H1 (cell line): Measurements from ENCODE around the gene PSMG2. TPM values are rescaled to one million over a fixed set of nuclear protein-coding genes. Genes with fewer than 3 reads are reported as not detected.

ENCODE experiments used
- CTCF ChIA-PET: fragments of 300-600 bp; sonication (Branson Sonifier 250); formaldehyde crosslinking; loops from one replicate; lab custom pipeline; 2021; ENCODE audit not compliant: partially characterized antibody; lab: Charles Lee
- POLR2A ChIA-PET: fragments of 300-600 bp; sonication (Branson Sonifier 250); formaldehyde crosslinking; loops from one replicate; lab custom pipeline; 2021; ENCODE audit warnings: inconsistent platforms; ENCODE audit not compliant: partially characterized antibody; lab: Charles Lee
- DNase-seq, 2 experiments: peaks; one replicate each; pipeline versions ENCODE4 v3.0.0 to v3.0.0-alpha.2; 2010 to 2022; ENCODE audit warnings: low spot score in 2 of 2, low read depth in 1 of 2, mixed read lengths in 1 of 2
- FAIRE-seq: peaks from 2 replicates; lab custom pipeline; 2011; peaks lifted over from hg19 to GRCh38; lab: Jason Lieb, UNC
- H2AFZ ChIP-seq: 2 replicates; pipeline ENCODE4 v1.8.1; 2012; ENCODE audit warnings: low read length, inconsistent platforms
- H2AK5ac ChIP-seq: 2 replicates; pipeline ENCODE4 v1.6.1; 2013; ENCODE audit warnings: low read depth, low read length
- H2BK120ac ChIP-seq: replicated peaks from 2 replicates; pipeline ENCODE3; 2013; ENCODE audit warnings: low read depth, low read length, inconsistent platforms
- H2BK12ac ChIP-seq: 2 replicates; pipeline ENCODE4 v1.6.1; 2013; ENCODE audit warnings: low read depth, low read length
- H2BK15ac ChIP-seq: 2 replicates; pipeline ENCODE4 v1.6.1; 2013; ENCODE audit warnings: low read length
- H2BK20ac ChIP-seq: 2 replicates; pipeline ENCODE4 v1.6.1; 2013; ENCODE audit warnings: low read length
- H2BK5ac ChIP-seq: 2 replicates; pipeline ENCODE4 v1.6.1; 2013; ENCODE audit warnings: low read depth, low read length
- H3K14ac ChIP-seq: 2 replicates; pipeline ENCODE4 v1.6.1; 2013; ENCODE audit warnings: inconsistent platforms; ENCODE audit not compliant: insufficient read length
- H3K18ac ChIP-seq: 2 replicates; pipeline ENCODE4 v1.6.1; 2013; ENCODE audit warnings: low read length; ENCODE audit errors: extremely low read depth
- H3K23ac ChIP-seq: 2 replicates; pipeline ENCODE4 v1.6.1; 2013; ENCODE audit warnings: inconsistent platforms; ENCODE audit not compliant: insufficient read length
- H3K23me2 ChIP-seq: 2 replicates; pipeline ENCODE4 v1.6.1; 2013; ENCODE audit warnings: low read depth, low read length
- H3K27ac ChIP-seq: 2 replicates; pipeline ENCODE4 v1.6.1; 2011; ENCODE audit warnings: low read depth, low read length, inconsistent platforms
- H3K27me3 ChIP-seq, 4 experiments: replicated peaks in 1 of 4; 1 replicate in 1 of 4; 2 replicates in 3 of 4; pipeline versions ENCODE4 v1.6.1 to v1.8.1; 2011 to 2013; ENCODE audit warnings: low read length in 3 of 4, mild to moderate bottlenecking in 3 of 4, inconsistent platforms in 2 of 4, mixed read lengths in 2 of 4, moderate library complexity in 1 of 4; ENCODE audit not compliant: control insufficient read depth in 3 of 4, insufficient read depth in 3 of 4; ENCODE audit errors: extremely low read depth in 1 of 4
- H3K36me3 ChIP-seq, 4 experiments: 2 replicates each; pipeline versions ENCODE4 v1.6.1 to v1.8.1; 2011 to 2013; ENCODE audit warnings: mild to moderate bottlenecking in 4 of 4, low read length in 3 of 4, moderate library complexity in 2 of 4, control low read depth in 1 of 4, inconsistent platforms in 1 of 4; ENCODE audit not compliant: insufficient read depth in 4 of 4, control insufficient read depth in 2 of 4
- H3K4ac ChIP-seq: replicated peaks from 2 replicates; pipeline ENCODE3; 2013; ENCODE audit warnings: low read length, low read depth, mixed read lengths, inconsistent platforms; ENCODE audit not compliant: insufficient read length
- H3K4me1 ChIP-seq, 4 experiments: replicated peaks in 1 of 4; 1 replicate in 1 of 4; 2 replicates in 3 of 4; pipeline versions ENCODE4 v1.6.1 to v1.8.1; 2011 to 2013; ENCODE audit warnings: low read length in 3 of 4, inconsistent platforms in 2 of 4, mixed read lengths in 1 of 4; ENCODE audit not compliant: insufficient read depth in 4 of 4, control insufficient read depth in 3 of 4
- H3K4me2 ChIP-seq, 2 experiments: 2 replicates each; pipeline versions ENCODE4 v1.6.1 to v1.8.1; 2011 to 2013; ENCODE audit warnings: low read depth in 2 of 2, low read length in 2 of 2, control low read depth in 1 of 2, inconsistent platforms in 1 of 2, mild to moderate bottlenecking in 1 of 2; ENCODE audit not compliant: insufficient read depth in 1 of 2
- H3K4me3 ChIP-seq, 4 experiments: fragments of 200-600, 300-600 bp in 1 of 4; sonication (generic), shearing (Covaris generic), sonication (Bioruptor Twin) in 1 of 4; 2 replicates each; pipeline versions ENCODE4 v1.5.1 to v1.8.1; 2011 to 2016; ENCODE audit warnings: low read length in 4 of 4, low read depth in 3 of 4, control low read depth in 2 of 4, inconsistent platforms in 2 of 4, mild to moderate bottlenecking in 2 of 4, mixed read lengths in 1 of 4, moderate library complexity in 1 of 4; ENCODE audit not compliant: insufficient read depth in 2 of 4; ENCODE audit errors: extremely low read depth in 1 of 4
- H3K56ac ChIP-seq: replicated peaks from 2 replicates; pipeline ENCODE3; 2013; ENCODE audit warnings: low read depth, mild to moderate bottlenecking, mixed read lengths, low read length, inconsistent platforms; ENCODE audit not compliant: insufficient read length
- H3K79me1 ChIP-seq: 2 replicates; pipeline ENCODE4 v1.6.1; 2013; ENCODE audit warnings: low read depth, low read length, control low read depth
- H3K79me2 ChIP-seq, 2 experiments: 2 replicates each; pipeline versions ENCODE4 v1.6.1 to v1.8.1; 2012 to 2013; ENCODE audit warnings: low read length in 2 of 2, mild to moderate bottlenecking in 2 of 2, inconsistent platforms in 1 of 2; ENCODE audit not compliant: insufficient read depth in 2 of 2, control insufficient read depth in 1 of 2
- H3K9ac ChIP-seq, 4 experiments: replicated peaks in 1 of 4; 1 replicate in 1 of 4; 2 replicates in 3 of 4; pipeline versions ENCODE4 v1.6.1 to v1.8.1; 2011 to 2013; ENCODE audit warnings: low read depth in 3 of 4, low read length in 3 of 4, control low read depth in 2 of 4, mild to moderate bottlenecking in 2 of 4, moderate library complexity in 2 of 4, inconsistent platforms in 1 of 4; ENCODE audit errors: extremely low read depth in 1 of 4
- H3K9me3 ChIP-seq, 2 experiments: 2 replicates each; pipeline versions ENCODE4 v1.6.1 to v1.8.1; 2012 to 2013; ENCODE audit warnings: mild to moderate bottlenecking in 2 of 2, moderate library complexity in 2 of 2, control low read depth in 1 of 2, inconsistent platforms in 1 of 2, low read depth in 1 of 2, low read length in 1 of 2, mixed read lengths in 1 of 2; ENCODE audit not compliant: insufficient read depth in 2 of 2
- H4K20me1 ChIP-seq, 2 experiments: replicated peaks in 1 of 2; 2 replicates each; pipeline versions ENCODE3 to v1.8.1; 2011 to 2013; ENCODE audit warnings: inconsistent platforms in 2 of 2, low read length in 2 of 2, mild to moderate bottlenecking in 1 of 2; ENCODE audit not compliant: insufficient read depth in 2 of 2, control insufficient read depth in 1 of 2
- H4K5ac ChIP-seq: 2 replicates; pipeline ENCODE4 v1.6.1; 2013; ENCODE audit warnings: low read length, low read depth, mixed read lengths, inconsistent platforms; ENCODE audit not compliant: insufficient read length
- H4K8ac ChIP-seq: 2 replicates; pipeline ENCODE4 v1.8.0; 2013; ENCODE audit warnings: mild to moderate bottlenecking, moderate library complexity, low read length, inconsistent platforms; ENCODE audit not compliant: insufficient read depth; ENCODE audit errors: extremely low read depth
- H4K91ac ChIP-seq: replicated peaks from 2 replicates; pipeline ENCODE3; 2013; ENCODE audit warnings: low read length, mixed read lengths, inconsistent platforms; ENCODE audit not compliant: insufficient read length
- CBX8 ChIP-seq: fragments of 300-800, 300-1000 bp; sonication (generic); IDR thresholded peaks from 2 replicates; pipeline ENCODE4 v1.7.1; 2016; ENCODE audit warnings: low read depth, low read length, borderline replicate concordance
- CEBPB ChIP-seq: IDR thresholded peaks from 2 replicates; pipeline ENCODE4 v1.6.1; 2012; ENCODE audit warnings: low read depth, low read length
- GABPA ChIP-seq: IDR thresholded peaks from 2 replicates; pipeline ENCODE4 v1.6.1; 2011; ENCODE audit warnings: mild to moderate bottlenecking, low read length, moderate library complexity, borderline replicate concordance; ENCODE audit not compliant: insufficient read depth
- HDAC2 ChIP-seq, 2 experiments: fragments of 300-600 bp in 1 of 2; sonication (generic) in 1 of 2; IDR thresholded peaks; 2 replicates each; pipeline ENCODE4 v1.6.1; 2011 to 2012; ENCODE audit warnings: low read depth in 2 of 2, low read length in 2 of 2, mild to moderate bottlenecking in 2 of 2, moderate library complexity in 2 of 2, borderline replicate concordance in 1 of 2, inconsistent platforms in 1 of 2
- JUND ChIP-seq: IDR thresholded peaks from 2 replicates; pipeline ENCODE4 v1.6.1; 2011; ENCODE audit warnings: mild to moderate bottlenecking, improper control_type of control experiment, low read length
- MAX ChIP-seq: IDR thresholded peaks from 2 replicates; pipeline ENCODE4 v1.6.1; 2012; ENCODE audit warnings: inconsistent platforms
- POU5F1 ChIP-seq: IDR thresholded peaks from 2 replicates; pipeline ENCODE4 v1.6.1; 2011; ENCODE audit warnings: low read depth, mild to moderate bottlenecking, low read length, moderate library complexity
- RBBP5 ChIP-seq: IDR thresholded peaks from 2 replicates; pipeline ENCODE4 v1.7.1; 2012; ENCODE audit warnings: low read depth, mild to moderate bottlenecking, inconsistent platforms, low read length, moderate library complexity, borderline replicate concordance
- RFX5 ChIP-seq: IDR thresholded peaks from 2 replicates; pipeline ENCODE4 v1.6.1; 2011; ENCODE audit warnings: low read depth, low read length, improper control_type of control experiment, borderline replicate concordance
- RXRA ChIP-seq: IDR thresholded peaks from 2 replicates; pipeline ENCODE4 v1.6.1; 2011; ENCODE audit warnings: low read depth, mild to moderate bottlenecking, low read length, moderate library complexity; ENCODE audit not compliant: insufficient read depth
- WGBS, 2 experiments: shearing (Covaris generic) in 1 of 2; methylation state at CpG; one replicate each; pipeline versions ENCODE4 v1.1.6 to v1.1.7; 2013 to 2015; ENCODE audit warnings: low lambda C conversion rate in 2 of 2, mixed read lengths in 2 of 2, inconsistent platforms in 1 of 2, low coverage in 1 of 2, missing lambda C conversion rate in 1 of 2; ENCODE audit not compliant: insufficient replicate concordance in 2 of 2, insufficient coverage in 1 of 2, insufficient read length in 1 of 2; ENCODE audit errors: extremely low coverage in 1 of 2, missing lambda C conversion rate in 1 of 2; 5-methylcytosine and 5-hydroxymethylcytosine counted together
- polyA plus RNA-seq, 7 experiments: library from polyadenylated mRNA; depleted of rRNA in 3 of 7; stranded (reverse) in 5 of 7; unstranded in 2 of 7; fragments of >200 nt in 5 of 7; fragments of 200-250 nt in 2 of 7; gene quantifications; 1 replicate in 5 of 7; 2 replicates in 1 of 7; 4 replicates in 1 of 7; pipeline versions ENCODE4 v1.2.1 to v1.2.3, GENCODE V29; 2011 to 2013; ENCODE audit warnings: missing spikeins in 2 of 7, mixed read lengths in 2 of 7
- total RNA-seq: library from RNA; stranded (reverse); fragmentation: NEBNext Ultra II Directional; extraction: Animal tissue kit (Norgen Biotek cat#: 25700); gene quantifications from 2 replicates; pipeline ENCODE4 v1.2.1, GENCODE V29; 2021
- TF ChIP-seq, protein P1 (sequence below), 3 experiments: IDR thresholded peaks; 1 replicate in 2 of 3; 2 replicates in 1 of 3; pipeline versions ENCODE4 v1.5.1 to v1.6.1; 2011; ENCODE audit warnings: low read length in 3 of 3, mild to moderate bottlenecking in 3 of 3, inconsistent platforms in 2 of 3, low read depth in 1 of 3, moderate library complexity in 1 of 3; ENCODE audit not compliant: insufficient read depth in 1 of 3; ENCODE audit errors: control extremely low read depth in 1 of 3

Gene PSMG2
- total and polyA plus RNA-seq, 2 of the 8 experiments (the other 6 are each of a cell fraction or from before 2014, with no cell fraction given) = 52.9 to 79.3 TPM

GRCh38 chr18:12751891-12752290 is 49.0 kb downstream of the PSMG2 start:
- Histone ChIP-seq H2BK120ac (no peak overlapping the region), H2BK20ac (no peak overlapping the region), H3K79me1 (no peaks in the 10 kb centered on the region), H2BK12ac (no peak overlapping the region), H3K4me3 (no peak overlapping the region), H3K14ac (no peak overlapping the region), H4K8ac (no peak overlapping the region), H3K9ac (no peak overlapping the region), H3K36me3 (no peaks in the 10 kb centered on the region), H3K56ac (no peak overlapping the region), H2AFZ (no peak overlapping the region), H3K79me2 (no peaks in the 10 kb centered on the region), H3K23me2 (no peaks in the 10 kb centered on the region), H3K18ac (no peak overlapping the region), H3K23ac (no peak overlapping the region), H2BK5ac (no peak overlapping the region), H3K9me3 (no peaks in the 10 kb centered on the region), H2BK15ac (no peak overlapping the region), H3K4ac (no peak overlapping the region), H3K27me3 (no peaks in the 10 kb centered on the region), H3K4me2 (no peak overlapping the region), H4K5ac (no peak overlapping the region), H2AK5ac (no peak overlapping the region), H3K4me1 (no peaks in the 10 kb centered on the region), H4K91ac (no peak overlapping the region), H4K20me1 (peaks cover 0 to 1% of the 10 kb centered on the region in 2 experiments), H3K27ac (no peak overlapping the region)
- POLR2A ChIA-PET = no interaction called here
- CTCF ChIA-PET = interaction anchor here (1.4 to 1.8 kb wide), 3 partner anchors 8 to 177 kb away, joined by 3 to 4 read pairs (median 4); no protein-coding TSS in a partner anchor
- FAIRE-seq = no peak
- WGBS, 2 experiments = 90% methylated on average over 4 of the region's 4 CpGs; no CpG with 5 or more reads in 1 of the 2 experiments
- no peak for DNase-seq
- TF ChIP-seq RFX5 (no peak), JUND (no peak), RXRA (no peak), CEBPB (no peak), MAX (no peak), RBBP5 (no peak), GABPA (no peak), HDAC2 (IDR thresholded peaks at IDR 0.05; ENCODE audit: borderline replicate concordance in 1 of 2, low read depth in 2 of 2, low read length in 2 of 2) (no peak), CBX8 (no peak), POU5F1 (no peak)
- TF ChIP-seq, protein P1, sequence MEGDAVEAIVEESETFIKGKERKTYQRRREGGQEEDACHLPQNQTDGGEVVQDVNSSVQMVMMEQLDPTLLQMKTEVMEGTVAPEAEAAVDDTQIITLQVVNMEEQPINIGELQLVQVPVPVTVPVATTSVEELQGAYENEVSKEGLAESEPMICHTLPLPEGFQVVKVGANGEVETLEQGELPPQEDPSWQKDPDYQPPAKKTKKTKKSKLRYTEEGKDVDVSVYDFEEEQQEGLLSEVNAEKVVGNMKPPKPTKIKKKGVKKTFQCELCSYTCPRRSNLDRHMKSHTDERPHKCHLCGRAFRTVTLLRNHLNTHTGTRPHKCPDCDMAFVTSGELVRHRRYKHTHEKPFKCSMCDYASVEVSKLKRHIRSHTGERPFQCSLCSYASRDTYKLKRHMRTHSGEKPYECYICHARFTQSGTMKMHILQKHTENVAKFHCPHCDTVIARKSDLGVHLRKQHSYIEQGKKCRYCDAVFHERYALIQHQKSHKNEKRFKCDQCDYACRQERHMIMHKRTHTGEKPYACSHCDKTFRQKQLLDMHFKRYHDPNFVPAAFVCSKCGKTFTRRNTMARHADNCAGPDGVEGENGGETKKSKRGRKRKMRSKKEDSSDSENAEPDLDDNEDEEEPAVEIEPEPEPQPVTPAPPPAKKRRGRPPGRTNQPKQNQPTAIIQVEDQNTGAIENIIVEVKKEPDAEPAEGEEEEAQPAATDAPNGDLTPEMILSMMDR (IDR thresholded peaks at IDR 0.05; ENCODE audit: control extremely low read depth in 1 of 3, insufficient read depth in 1 of 3, low read depth in 1 of 3, low read length in 3 of 3) = no peak
